Lower leg skin (tissue), 4 donors: ENCODE measurements around the gene CCDC63. TPM values are rescaled to one million over a fixed set of nuclear protein-coding genes. Genes with fewer than 3 reads are reported as not detected.
"Not testable (repeated sequence)": the region's sequence is repeated elsewhere in the genome, so short reads cannot be mapped to it uniquely, and the experiment has no call there.

Source experiments
- DNase-seq, 2 donors: peaks; one replicate each; pipeline ENCODE4 v3.0.0-alpha.2; 2019; ENCODE audit warnings: low spot score in 2 of 2
- H3K4me3 ChIP-seq: fragments of 200-600 bp; sonication (generic); 2 replicates; pipeline ENCODE4 v1.5.1; 2017; ENCODE audit warnings: mild to moderate bottlenecking, low read depth; ENCODE audit not compliant: poor library complexity, severe bottlenecking
- POLR2A ChIP-seq, 2 donors: fragments of 450-650 bp; IDR thresholded peaks; one replicate each; pipeline ENCODE4 v1.6.1; 2016 to 2017; ENCODE audit warnings: antibody characterized with exemption in 2 of 2, mild to moderate bottlenecking in 1 of 2, moderate library complexity in 1 of 2
- WGBS, 2 donors: methylation state at CpG; one replicate each; pipeline ENCODE4 v1.1.5; 2018; 5-methylcytosine and 5-hydroxymethylcytosine counted together
- intact Hi-C: fragments of 100-400 bp; cut with DNase I; formaldehyde crosslinking; loops from one replicate; pipeline ENCODE4 v1.15.0; 2023; ENCODE audit warnings: low total_unique reads
- total RNA-seq, 4 donors: library from RNA; depleted of rRNA; stranded (reverse); fragments of >200 nt; gene quantifications; one replicate each; pipeline ENCODE4 v1.1.0, GENCODE V29; 2016
- TF ChIP-seq, protein P1 (sequence below), 3 donors: fragments of 450-650 bp; IDR thresholded peaks; one replicate each; pipeline ENCODE4 v1.5.1; 2016; ENCODE audit warnings: antibody characterized with exemption in 3 of 3, mild to moderate bottlenecking in 3 of 3, moderate library complexity in 2 of 3

Gene CCDC63
- total RNA-seq, 4 donors from 2014 or later, result 0.29 TPM; not detected in 3

DNA sequence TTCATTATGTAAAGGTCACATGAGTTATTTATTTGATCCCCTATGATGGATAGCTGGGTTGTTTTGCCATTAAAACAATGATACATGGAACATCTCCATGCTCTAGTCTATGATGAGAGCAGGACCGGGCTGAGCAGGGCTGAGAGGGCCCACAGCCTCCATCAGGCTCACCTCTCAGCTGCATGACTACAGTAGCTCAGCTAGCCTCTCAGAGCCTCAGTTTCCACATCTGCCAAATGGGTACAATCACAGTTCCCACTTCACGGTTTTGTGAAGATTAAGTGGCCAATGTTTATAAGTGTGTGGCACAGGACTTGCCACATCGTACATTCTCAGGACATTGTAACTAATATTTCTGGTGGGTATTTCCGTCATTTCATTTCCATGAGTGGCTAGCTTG, 93.5 kb downstream of the CCDC63 start:
- intact Hi-C loops, result no loop called here
- peak in 1 of 2 donors; percentile 10 for DNase-seq
- no peak overlapping the region for H3K4me3 ChIP-seq
- no peak for TF ChIP-seq POLR2A (IDR thresholded peaks at IDR 0.05)
- TF ChIP-seq, protein P1, sequence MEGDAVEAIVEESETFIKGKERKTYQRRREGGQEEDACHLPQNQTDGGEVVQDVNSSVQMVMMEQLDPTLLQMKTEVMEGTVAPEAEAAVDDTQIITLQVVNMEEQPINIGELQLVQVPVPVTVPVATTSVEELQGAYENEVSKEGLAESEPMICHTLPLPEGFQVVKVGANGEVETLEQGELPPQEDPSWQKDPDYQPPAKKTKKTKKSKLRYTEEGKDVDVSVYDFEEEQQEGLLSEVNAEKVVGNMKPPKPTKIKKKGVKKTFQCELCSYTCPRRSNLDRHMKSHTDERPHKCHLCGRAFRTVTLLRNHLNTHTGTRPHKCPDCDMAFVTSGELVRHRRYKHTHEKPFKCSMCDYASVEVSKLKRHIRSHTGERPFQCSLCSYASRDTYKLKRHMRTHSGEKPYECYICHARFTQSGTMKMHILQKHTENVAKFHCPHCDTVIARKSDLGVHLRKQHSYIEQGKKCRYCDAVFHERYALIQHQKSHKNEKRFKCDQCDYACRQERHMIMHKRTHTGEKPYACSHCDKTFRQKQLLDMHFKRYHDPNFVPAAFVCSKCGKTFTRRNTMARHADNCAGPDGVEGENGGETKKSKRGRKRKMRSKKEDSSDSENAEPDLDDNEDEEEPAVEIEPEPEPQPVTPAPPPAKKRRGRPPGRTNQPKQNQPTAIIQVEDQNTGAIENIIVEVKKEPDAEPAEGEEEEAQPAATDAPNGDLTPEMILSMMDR (IDR thresholded peaks at IDR 0.05), result no peak
- WGBS, 2 donors, result 88 to 93% methylated on average over 4 of the region's 4 CpGs

DNA sequence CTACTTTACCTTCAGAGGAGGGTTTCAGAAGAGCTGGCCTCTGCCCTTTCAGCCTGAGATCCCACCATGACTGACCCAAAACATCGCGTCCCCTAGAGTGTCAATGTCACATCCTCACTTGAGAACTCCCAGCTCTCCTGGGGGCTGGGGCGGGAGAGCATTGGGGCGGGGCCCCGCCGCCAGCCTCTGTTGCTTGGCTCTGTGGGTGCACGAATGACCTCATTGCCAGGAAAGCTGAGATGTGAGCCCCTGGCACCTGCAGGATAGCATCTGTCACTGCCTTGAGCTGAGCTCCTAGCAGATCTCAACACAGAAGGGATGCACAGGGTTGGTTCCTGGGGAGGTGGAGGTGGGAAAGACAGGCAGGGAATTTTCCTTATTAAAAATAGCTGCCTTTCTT, 94.1 kb downstream of the CCDC63 start:
- WGBS, 2 donors, result 77% methylated on average over 7 of the region's 7 CpGs
- TF ChIP-seq, protein P1 (IDR thresholded peaks at IDR 0.05), result no peak
- TF ChIP-seq POLR2A (IDR thresholded peaks at IDR 0.05), result no peak

DNA sequence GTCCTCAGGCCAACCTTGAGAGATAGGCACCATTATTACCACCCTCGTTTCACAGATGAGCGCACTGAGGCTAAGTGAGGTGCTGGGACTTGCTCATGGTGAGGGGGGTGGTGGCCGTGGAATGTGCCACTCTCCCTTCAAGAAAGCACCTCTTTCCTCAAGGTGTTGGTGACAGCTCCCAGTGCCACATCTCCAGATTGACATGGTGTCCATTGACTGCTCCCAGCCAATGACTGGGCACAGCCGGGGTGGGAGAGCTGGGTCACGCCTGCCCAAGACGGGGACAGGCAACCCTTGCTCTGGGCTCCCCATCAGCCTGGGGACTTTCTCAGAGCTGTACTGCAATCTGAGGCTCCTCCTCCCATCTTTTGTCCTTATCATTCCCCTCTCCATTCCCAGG, 94.6 kb downstream of the CCDC63 start:
- DNase-seq, result peak in 1 of 2 donors; percentile 31
- TF ChIP-seq, protein P1 (IDR thresholded peaks at IDR 0.05), result no peak
- TF ChIP-seq POLR2A (IDR thresholded peaks at IDR 0.05), result no peak
- 82 to 84% methylated on average over 6 of the region's 6 CpGs for WGBS, 2 donors
- H3K4me3 ChIP-seq, result no peak overlapping the region
- intact Hi-C loops, result no loop called here

More for the DNA sequence above, 94.1 kb downstream of the CCDC63 start:
- no peak overlapping the region for H3K4me3 ChIP-seq
- peak in 1 of 2 donors; percentile 43 for DNase-seq
- intact Hi-C loops, result no loop called here

DNA sequence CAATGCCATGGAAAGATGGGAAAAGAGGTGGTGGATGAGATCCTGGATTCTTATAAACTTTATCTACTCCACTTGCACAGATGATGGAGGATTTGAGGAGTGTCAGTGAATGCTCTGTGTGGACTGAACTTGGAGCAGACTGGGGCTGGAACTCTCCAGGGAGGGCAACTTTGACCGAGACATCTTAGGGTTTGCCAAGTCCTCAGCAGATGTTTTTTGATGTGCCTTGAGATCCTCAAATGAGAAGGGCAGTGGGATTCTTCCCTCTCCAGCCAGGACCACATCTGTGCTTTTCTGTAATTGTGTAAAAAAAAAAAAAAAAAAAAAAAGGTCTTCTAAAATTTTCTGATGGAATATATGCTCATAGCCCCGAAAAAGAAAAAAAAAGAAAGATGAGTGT, 96.6 kb downstream of the CCDC63 start:
- no peak for DNase-seq
- WGBS, 2 donors, result 51 to 59% methylated on average over 2 of the region's 2 CpGs
- H3K4me3 ChIP-seq, result no peak overlapping the region
- TF ChIP-seq POLR2A (IDR thresholded peaks at IDR 0.05), result no peak
- TF ChIP-seq, protein P1 (IDR thresholded peaks at IDR 0.05), result no peak
- intact Hi-C loops, result no loop called here

DNA sequence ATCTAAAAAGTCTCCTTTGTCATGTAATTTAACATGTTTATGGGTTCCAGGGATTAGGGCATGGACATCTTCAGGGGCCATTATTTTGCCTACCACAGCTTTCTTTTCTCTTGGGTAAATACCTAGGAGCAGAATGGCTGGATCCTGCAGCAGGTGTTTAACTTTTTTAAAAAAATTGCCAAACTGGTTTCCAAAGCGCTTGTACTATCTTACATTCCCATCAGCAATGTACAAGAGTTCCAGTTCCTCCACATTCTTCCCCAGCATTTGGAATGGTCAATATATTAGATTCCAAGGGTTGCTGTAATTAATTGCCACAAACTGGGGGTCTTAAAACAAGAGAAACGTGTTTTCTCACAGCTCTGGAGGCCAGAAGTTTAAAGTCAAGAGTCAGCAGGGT, 101.3 kb downstream of the CCDC63 start:
- 42 to 54% methylated on average over 2 of the region's 2 CpGs for WGBS, 2 donors
- intact Hi-C loops, result no loop called here
- peak in 1 of 2 donors; percentile 6 for DNase-seq
- H3K4me3 ChIP-seq, result no peak overlapping the region
- TF ChIP-seq, protein P1 (IDR thresholded peaks at IDR 0.05), result no peak
- no peak for TF ChIP-seq POLR2A (IDR thresholded peaks at IDR 0.05)

DNA sequence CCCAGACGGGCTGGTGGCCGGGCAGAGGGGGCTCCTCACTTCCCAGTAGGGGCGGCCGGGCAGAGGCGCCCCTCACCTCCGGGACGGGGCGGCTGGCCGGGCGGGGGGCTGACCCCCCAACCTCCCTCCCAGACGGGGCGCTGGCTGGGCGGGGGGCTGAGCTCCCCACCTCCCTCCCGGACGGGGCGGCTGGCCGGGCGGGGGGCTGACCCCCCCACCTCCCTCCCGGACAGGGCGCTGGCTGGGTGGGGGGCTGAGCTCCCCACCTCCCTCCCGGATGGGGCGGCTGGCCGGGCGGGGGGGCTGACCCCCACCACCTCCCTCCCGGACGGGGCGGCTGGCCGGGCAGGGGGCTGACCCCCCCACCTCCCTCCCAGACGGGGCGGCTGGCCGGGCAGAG, 103.7 kb downstream of the CCDC63 start:
- intact Hi-C loops, result not testable (repeated sequence)
- peak in 1 of 2 donors; percentile 23 for DNase-seq

DNA sequence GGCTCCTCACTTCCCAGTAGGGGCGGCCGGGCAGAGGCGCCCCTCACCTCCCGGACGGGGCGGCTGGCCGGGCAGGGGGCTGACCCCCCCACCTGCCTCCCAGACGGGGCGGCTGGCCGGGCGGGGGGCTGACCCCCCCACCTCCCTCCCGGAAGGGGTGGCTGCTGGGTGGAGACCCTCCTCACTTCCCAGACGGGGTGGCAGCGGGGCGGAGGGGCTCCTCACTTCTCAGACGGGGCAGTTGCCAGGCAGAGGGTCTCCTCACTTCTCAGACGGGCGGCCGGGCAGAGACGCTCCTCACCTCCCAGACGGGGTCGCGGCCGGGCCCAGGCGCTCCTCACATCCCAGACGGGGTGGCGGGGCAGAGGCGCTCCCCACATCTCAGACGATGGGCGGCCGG, 104.1 kb downstream of the CCDC63 start:
- DNase-seq, result peak in 1 of 2 donors; percentile 52
- intact Hi-C loops, H3K4me3 ChIP-seq: not testable (repeated sequence)
- 95 to 96% methylated on average over 8 to 21 of the region's 31 CpGs for WGBS, 2 donors

More for the DNA sequence above, 103.7 kb downstream of the CCDC63 start:
- WGBS, 2 donors, result 91 to 95% methylated on average over 10 to 13 of the region's 31 CpGs
- not testable (repeated sequence) for H3K4me3 ChIP-seq
